GM19025 (cell line): ENCODE data around the gene CPXCR1.
"Not testable (repeated sequence)": the region's sequence is repeated elsewhere in the genome, so short reads cannot be mapped to it uniquely, and the experiment has no call there.

ENCODE experiments used
- ATAC-seq: cut with Tn5 transposase; IDR thresholded peaks from one replicate; pipeline ENCODE4 v1.9.1; 2021; ENCODE audit warnings: mild to moderate bottlenecking, low read depth, moderate library complexity; ENCODE audit not compliant: unreplicated experiment

CPXCR1 gene

DNA sequence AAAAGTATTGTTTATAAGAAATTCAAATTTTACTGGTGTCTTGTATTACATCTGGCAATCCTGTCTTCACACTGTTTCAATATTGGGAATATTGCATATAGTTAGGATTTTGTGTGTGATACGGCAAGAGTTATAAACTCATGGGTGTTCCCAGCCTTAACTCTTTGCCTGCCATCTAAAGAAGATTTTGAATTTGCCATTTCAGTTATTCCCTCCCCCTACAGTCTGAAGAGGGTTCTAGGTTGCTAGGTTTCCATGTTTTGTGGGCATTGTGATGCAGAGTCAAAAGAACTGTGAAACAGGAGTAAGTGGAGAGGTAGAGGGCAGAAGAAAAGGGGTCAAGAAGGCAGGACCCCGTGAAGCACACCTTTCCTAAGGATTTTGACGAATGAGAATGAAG lies at the start of gene CPXCR1:
CPXCR1 (plus strand) TSS at position 301 of the 400 bp plus-strand sequence. CDS start 6,190 bp downstream, outside the sequence.
- no peak for ATAC-seq

- no peak for ATAC-seq
These were observed 11.2 kb upstream of the CPXCR1 start for GRCh38 chrX:88735835-88736234.

- not testable (repeated sequence) for ATAC-seq
These were observed 810 bp upstream of the CPXCR1 start for GRCh38 chrX:88746215-88746614.

DNA sequence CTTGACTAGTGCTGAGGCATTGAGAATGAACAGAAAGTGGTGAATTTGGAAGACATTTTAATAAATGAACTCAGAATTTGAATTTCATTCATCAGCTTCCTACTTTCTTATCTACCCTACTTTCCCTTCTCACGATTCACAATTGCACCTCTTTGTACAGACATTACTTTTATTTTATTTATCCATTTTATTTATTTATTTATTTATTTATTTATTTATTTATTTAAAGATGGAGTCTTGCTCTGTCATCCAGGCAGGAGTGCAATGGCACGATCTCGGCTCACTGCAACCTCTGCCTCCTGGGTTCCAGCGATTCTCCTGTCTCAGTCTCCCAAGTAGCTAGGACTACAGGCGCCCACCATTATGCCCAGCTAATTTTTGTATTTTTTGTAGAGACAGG lies 5.3 kb downstream of the CPXCR1 start:
- ATAC-seq, result not testable (repeated sequence)

DNA sequence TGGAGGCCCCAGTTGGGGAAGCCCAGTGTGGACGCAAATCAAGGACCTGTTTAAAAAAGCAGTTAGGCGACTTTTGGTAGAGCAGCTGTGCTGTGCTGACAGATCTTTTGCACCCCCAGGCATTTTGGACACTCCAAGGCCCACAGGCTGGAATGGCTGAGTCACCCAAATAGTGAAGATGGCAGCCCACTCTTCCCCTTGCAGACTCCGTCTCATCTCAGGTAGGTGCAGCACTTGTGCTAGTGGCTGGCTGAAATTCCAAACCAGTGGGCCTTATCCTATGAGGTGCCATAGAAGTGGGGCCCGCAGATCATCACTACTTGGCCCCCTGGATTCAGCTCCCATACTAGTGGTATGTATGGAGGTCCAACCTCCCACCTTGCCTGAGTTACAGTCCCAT lies 42.8 kb downstream of the CPXCR1 start:
- no peak for ATAC-seq
